ENCODE data around the gene AFF1.

DNA sequence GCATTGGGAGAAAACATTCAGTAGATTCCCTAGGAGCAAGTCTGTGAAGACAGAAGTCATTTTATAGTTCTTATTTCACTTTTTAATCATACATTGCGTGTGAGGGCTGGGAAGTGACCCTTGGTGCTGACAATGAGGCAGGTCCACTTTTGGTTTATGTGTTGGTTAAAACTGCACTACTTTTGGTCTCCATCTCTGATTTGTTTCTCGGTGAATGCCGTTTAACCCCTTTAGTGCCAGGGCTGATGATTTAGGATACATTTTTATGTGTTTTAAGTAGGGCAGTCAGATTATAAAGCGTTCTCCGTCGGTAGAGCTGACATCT lies 110.4 kb downstream of the AFF1 start:
- TF ChIP-seq EZH2 (IDR thresholded peaks at IDR 0.05; ENCODE audit: low read depth), result no peak
- TF ChIP-seq, protein P1, sequence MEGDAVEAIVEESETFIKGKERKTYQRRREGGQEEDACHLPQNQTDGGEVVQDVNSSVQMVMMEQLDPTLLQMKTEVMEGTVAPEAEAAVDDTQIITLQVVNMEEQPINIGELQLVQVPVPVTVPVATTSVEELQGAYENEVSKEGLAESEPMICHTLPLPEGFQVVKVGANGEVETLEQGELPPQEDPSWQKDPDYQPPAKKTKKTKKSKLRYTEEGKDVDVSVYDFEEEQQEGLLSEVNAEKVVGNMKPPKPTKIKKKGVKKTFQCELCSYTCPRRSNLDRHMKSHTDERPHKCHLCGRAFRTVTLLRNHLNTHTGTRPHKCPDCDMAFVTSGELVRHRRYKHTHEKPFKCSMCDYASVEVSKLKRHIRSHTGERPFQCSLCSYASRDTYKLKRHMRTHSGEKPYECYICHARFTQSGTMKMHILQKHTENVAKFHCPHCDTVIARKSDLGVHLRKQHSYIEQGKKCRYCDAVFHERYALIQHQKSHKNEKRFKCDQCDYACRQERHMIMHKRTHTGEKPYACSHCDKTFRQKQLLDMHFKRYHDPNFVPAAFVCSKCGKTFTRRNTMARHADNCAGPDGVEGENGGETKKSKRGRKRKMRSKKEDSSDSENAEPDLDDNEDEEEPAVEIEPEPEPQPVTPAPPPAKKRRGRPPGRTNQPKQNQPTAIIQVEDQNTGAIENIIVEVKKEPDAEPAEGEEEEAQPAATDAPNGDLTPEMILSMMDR (conservative IDR thresholded peaks at IDR 0.05), result no peak
